ENCODE measurements around the gene BMPER.

The BMPER gene

DNA sequence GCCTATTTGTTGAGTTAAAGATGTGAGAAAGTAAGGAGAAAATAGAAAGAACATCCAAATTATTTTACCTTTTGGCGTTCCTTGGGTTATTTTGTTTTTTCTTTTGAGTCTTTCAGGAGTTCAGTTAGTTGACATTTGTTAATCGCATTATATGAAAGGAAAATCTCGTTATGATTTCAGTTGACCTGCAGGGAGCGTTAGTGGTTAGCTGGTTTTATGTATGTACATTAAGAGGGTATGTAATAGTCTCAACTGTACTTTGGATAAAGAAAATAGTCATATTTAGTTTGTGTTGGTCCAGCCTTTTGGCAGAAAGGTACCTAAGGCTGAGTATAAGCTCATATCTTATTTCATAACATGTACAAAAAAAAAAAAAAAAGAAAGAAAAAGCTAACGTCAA is 4.0 kb downstream of the BMPER start:
- no peak for TF ChIP-seq POLR2AphosphoS5 (IDR thresholded peaks at IDR 0.05; ENCODE audit: borderline replicate concordance, low read depth, low read length)
- no peak for TF ChIP-seq FOXP2 (optimal IDR thresholded peaks at IDR 0.05; ENCODE audit: control extremely low read depth, extremely low read length, insufficient read depth)
- no peak for TF ChIP-seq EZH2 (IDR thresholded peaks at IDR 0.05)
- Histone ChIP-seq H3K9me3 (ENCODE audit: low read depth, low read length) (no peaks in the 10 kb centered on the region), H3K27ac (no peak overlapping the region), H3K36me3 (ENCODE audit: insufficient read depth, low read length) (no peaks in the 10 kb centered on the region), H3K4me3 (no peak overlapping the region), H3K9ac (ENCODE audit: insufficient read length) (no peak overlapping the region)
- no peak for DNase-seq (ENCODE audit: low read depth, low spot score)

GRCh38 chr7:33909755-33910154 is 4.4 kb downstream of the BMPER start:
- no peaks in the 10 kb centered on the region for H3K9me3 ChIP-seq (ENCODE audit: low read depth, low read length)
- DNase-seq (ENCODE audit: low read depth, low spot score): no peak
- H3K9ac ChIP-seq (ENCODE audit: insufficient read length): no peak overlapping the region
- no peak overlapping the region for H3K27ac ChIP-seq
- TF ChIP-seq EZH2 (IDR thresholded peaks at IDR 0.05) (no peak), FOXP2 (optimal IDR thresholded peaks at IDR 0.05; ENCODE audit: control extremely low read depth, extremely low read length, insufficient read depth) (no peak), POLR2AphosphoS5 (IDR thresholded peaks at IDR 0.05; ENCODE audit: borderline replicate concordance, low read depth, low read length) (no peak)
- H3K4me3 ChIP-seq: no peak overlapping the region
- no peaks in the 10 kb centered on the region for H3K36me3 ChIP-seq (ENCODE audit: insufficient read depth, low read length)

DNA sequence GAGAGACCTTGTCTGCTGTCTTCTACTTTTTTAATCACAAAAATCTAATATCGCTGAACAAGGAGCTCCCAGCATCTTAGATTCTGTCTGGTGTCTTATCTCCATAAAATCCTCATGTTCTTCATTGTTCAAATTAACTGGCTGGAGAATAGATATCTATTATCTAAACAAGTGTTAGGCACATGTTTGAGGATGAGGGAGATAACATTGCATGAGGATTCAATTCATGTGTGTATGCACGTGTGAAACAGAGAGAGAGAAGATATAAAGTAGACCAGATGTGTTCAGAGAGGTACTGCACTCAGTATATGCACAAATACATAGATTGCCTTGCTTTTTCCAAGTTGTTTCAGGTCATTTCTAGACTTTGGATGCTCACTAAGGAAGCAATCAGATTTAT is 5.4 kb downstream of the BMPER start:
- H3K27ac ChIP-seq: no peak overlapping the region
- no peaks in the 10 kb centered on the region for H3K36me3 ChIP-seq (ENCODE audit: insufficient read depth, low read length)
- TF ChIP-seq FOXP2 (optimal IDR thresholded peaks at IDR 0.05; ENCODE audit: control extremely low read depth, extremely low read length, insufficient read depth) (no peak), POLR2AphosphoS5 (IDR thresholded peaks at IDR 0.05; ENCODE audit: borderline replicate concordance, low read depth, low read length) (no peak), EZH2 (IDR thresholded peaks at IDR 0.05) (no peak)
- DNase-seq (ENCODE audit: low read depth, low spot score): no peak
- no peak overlapping the region for H3K4me3 ChIP-seq
- no peaks in the 10 kb centered on the region for H3K9me3 ChIP-seq (ENCODE audit: low read depth, low read length)
- no peak overlapping the region for H3K9ac ChIP-seq (ENCODE audit: insufficient read length)

- H3K9me3 ChIP-seq (ENCODE audit: low read depth, low read length): no peaks in the 10 kb centered on the region
- H3K36me3 ChIP-seq (ENCODE audit: insufficient read depth, low read length): no peaks in the 10 kb centered on the region
- DNase-seq (ENCODE audit: low read depth, low spot score): no peak
- no peak overlapping the region for H3K9ac ChIP-seq (ENCODE audit: insufficient read length)
- TF ChIP-seq POLR2AphosphoS5 (IDR thresholded peaks at IDR 0.05; ENCODE audit: borderline replicate concordance, low read depth, low read length) (no peak), EZH2 (IDR thresholded peaks at IDR 0.05) (no peak), FOXP2 (optimal IDR thresholded peaks at IDR 0.05; ENCODE audit: control extremely low read depth, extremely low read length, insufficient read depth) (no peak)
- H3K27ac ChIP-seq: no peak overlapping the region
- no peak overlapping the region for H3K4me3 ChIP-seq
Observed at GRCh38 chr7:33916357-33917081, 11.2 kb downstream of the BMPER start.

DNA sequence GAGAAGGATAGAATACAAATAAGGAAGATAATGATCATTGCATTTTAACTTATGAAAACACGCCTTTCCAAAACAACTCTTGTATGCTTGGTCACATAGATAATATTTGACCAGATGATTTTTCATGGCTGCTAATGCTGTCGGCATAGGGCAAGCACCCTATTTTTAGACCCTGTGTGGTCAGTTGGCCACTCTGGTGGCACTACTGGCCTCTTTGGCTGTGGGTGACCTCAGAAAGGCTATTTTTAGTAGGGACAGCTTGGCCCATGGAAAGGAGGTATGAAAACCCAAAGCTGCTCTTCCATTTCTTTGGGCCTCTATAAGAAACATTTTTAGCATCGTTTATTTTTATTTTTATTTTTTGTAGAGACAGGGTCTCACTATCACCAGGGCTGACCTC is 12.3 kb downstream of the BMPER start:
- H3K9ac ChIP-seq (ENCODE audit: insufficient read length): no peak overlapping the region
- H3K27ac ChIP-seq: no peak overlapping the region; the same call in 1 of the 2 replicates
- H3K36me3 ChIP-seq (ENCODE audit: insufficient read depth, low read length): no peaks in the 10 kb centered on the region
- H3K9me3 ChIP-seq (ENCODE audit: low read depth, low read length): no peaks in the 10 kb centered on the region
- TF ChIP-seq EZH2 (IDR thresholded peaks at IDR 0.05) (no peak), FOXP2 (optimal IDR thresholded peaks at IDR 0.05; ENCODE audit: control extremely low read depth, extremely low read length, insufficient read depth) (no peak)
- DNase-seq (ENCODE audit: low read depth, low spot score): no peak
- no peak overlapping the region for H3K4me3 ChIP-seq

DNA sequence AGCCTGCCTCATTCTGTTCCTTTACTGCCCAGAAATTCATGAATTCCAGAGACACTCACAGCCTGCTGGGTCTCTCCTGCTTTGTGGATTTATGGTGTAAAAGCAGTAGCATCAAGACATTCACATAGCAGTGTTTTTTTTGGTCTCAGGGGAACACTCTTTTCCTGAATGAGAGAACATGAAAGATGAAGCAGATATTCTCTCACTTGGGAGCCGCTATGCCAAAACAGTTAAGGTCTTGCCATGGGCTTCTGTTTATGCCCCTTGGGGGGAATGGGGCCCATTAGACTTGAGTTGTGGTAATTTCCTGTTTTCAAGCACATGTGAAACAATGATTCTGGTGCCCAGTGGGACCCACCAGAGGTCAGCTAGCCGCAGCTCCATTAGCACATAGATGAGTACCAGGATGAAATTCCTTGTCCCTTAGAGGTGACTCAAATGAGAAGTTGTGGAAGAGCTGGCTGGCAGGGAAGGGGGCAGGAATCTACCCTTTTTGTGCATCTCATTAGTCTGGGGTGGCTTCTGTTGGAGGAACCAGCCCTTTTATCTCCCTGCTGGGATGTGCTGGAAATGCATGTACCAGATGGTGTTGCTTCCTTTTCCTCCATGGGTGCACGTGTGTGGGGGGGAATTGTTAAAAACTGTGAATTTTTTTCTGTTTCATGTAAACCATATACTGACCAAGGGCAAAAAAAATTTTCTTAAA is 13.3 kb downstream of the BMPER start:
- Histone ChIP-seq H3K27ac (peak overlapping the region; percentile 78; the same call in 1 of the 2 replicates), H3K36me3 (ENCODE audit: insufficient read depth, low read length) (no peaks in the 10 kb centered on the region), H3K9me3 (ENCODE audit: low read depth, low read length) (no peaks in the 10 kb centered on the region), H3K4me3 (peak overlapping the region; percentile 28), H3K9ac (ENCODE audit: insufficient read length) (no peak overlapping the region)
- peak; percentile 95 for DNase-seq (ENCODE audit: low read depth, low spot score)
- TF ChIP-seq POLR2AphosphoS5 (IDR thresholded peaks at IDR 0.05; ENCODE audit: borderline replicate concordance, low read depth, low read length) (peak; percentile 41; the same call in 1 of the 2 replicates), EZH2 (IDR thresholded peaks at IDR 0.05) (no peak)

- Histone ChIP-seq H3K9ac (ENCODE audit: insufficient read length) (no peak overlapping the region), H3K4me3 (peak overlapping the region; percentile 28), H3K9me3 (ENCODE audit: low read depth, low read length) (no peaks in the 10 kb centered on the region), H3K36me3 (ENCODE audit: insufficient read depth, low read length) (no peaks in the 10 kb centered on the region), H3K27ac (peak overlapping the region; percentile 78; the same call in 1 of the 2 replicates)
- TF ChIP-seq EZH2 (IDR thresholded peaks at IDR 0.05) (no peak), POLR2AphosphoS5 (IDR thresholded peaks at IDR 0.05; ENCODE audit: borderline replicate concordance, low read depth, low read length) (no peak; the same call in 1 of the 2 replicates), FOXP2 (optimal IDR thresholded peaks at IDR 0.05; ENCODE audit: control extremely low read depth, extremely low read length, insufficient read depth) (no peak)
- no peak for DNase-seq (ENCODE audit: low read depth, low spot score)
Observed at GRCh38 chr7:33919449-33919848, 14.1 kb downstream of the BMPER start.

- H3K9ac ChIP-seq (ENCODE audit: insufficient read length): no peak overlapping the region
- no peak for DNase-seq (ENCODE audit: low read depth, low spot score)
- H3K9me3 ChIP-seq (ENCODE audit: low read depth, low read length): no peaks in the 10 kb centered on the region
- H3K27ac ChIP-seq: no peak overlapping the region
- TF ChIP-seq EZH2 (IDR thresholded peaks at IDR 0.05) (no peak), POLR2AphosphoS5 (IDR thresholded peaks at IDR 0.05; ENCODE audit: borderline replicate concordance, low read depth, low read length) (no peak)
- H3K4me3 ChIP-seq: no peak overlapping the region
- H3K36me3 ChIP-seq (ENCODE audit: insufficient read depth, low read length): no peaks in the 10 kb centered on the region
Observed at GRCh38 chr7:33921216-33921938, 16.0 kb downstream of the BMPER start.

Data from SK-N-MC (cell line).